Erythroblast (primary cell): Measurements from ENCODE around the gene STARD10.

Source experiments
- GATA1 ChIP-seq: IDR thresholded peaks from 2 replicates; pipeline ENCODE4 v1.6.1; 2011; ENCODE audit warnings: low read depth, mild to moderate bottlenecking, control low read depth, low read length, moderate library complexity
- POLR2A ChIP-seq: IDR thresholded peaks from 2 replicates; pipeline ENCODE4 v1.6.1; 2011; ENCODE audit warnings: mild to moderate bottlenecking, low read length

- TF ChIP-seq POLR2A (no peak), GATA1 (no peak)
Measured at GRCh38 chr11:72776844-72777754, 16.7 kb downstream of the STARD10 start.
